GM12891 (cell line): Measurements from ENCODE around the gene ERICH6.

Source experiments
- POLR2A ChIP-seq: IDR thresholded peaks from 2 replicates; pipeline ENCODE4 v1.6.1; 2011; ENCODE audit warnings: low read depth, low read length, control low read depth
- SPI1 ChIP-seq: IDR thresholded peaks from 2 replicates; pipeline ENCODE4 v1.6.1; 2011; ENCODE audit warnings: low read depth, low read length, control low read depth

DNA sequence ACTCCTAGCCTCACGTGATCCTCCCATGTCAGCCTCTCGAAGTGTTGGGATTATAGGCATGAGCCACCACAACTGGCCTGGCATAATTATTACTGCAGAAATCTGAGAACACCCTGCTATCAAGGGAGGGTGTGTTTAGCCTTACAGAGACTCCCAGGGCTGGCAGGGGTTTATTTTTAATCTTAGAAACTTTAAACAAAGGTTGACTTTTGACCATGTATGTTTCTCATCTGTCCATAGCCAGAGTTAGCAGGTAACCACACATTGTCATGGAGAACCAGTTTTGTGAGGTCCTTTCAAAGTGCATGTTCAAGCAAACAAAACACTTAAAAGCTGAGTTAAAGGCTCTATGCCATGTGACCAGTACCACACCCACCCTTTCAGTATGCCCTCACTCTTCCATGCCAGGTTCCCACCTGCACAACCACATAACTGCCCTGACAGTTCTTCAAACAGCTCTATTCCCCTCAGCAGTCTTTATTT lies 48.1 kb upstream of the ERICH6 start:
- TF ChIP-seq SPI1 (no peak), POLR2A (no peak)
